Lung (tissue), 12 donors: Measurements from ENCODE around the gene PIAS1. TPM values are rescaled to one million over a fixed set of nuclear protein-coding genes. Genes with fewer than 3 reads are reported as not detected.
A peak's percentile ranks its signal among the peaks of the same experiment; 100 is the strongest.

ENCODE experiments used
- ATAC-seq: fragments of 200-7000 bp; cut with Tn5 transposase; one replicate; pipeline ENCODE4 v1.9.1; 2020; ENCODE audit warnings: moderate number of reproducible peaks; ENCODE audit not compliant: insufficient read depth, low FRiP score
- DNase-seq, 3 donors: peaks; one replicate each; pipeline ENCODE4 v3.0.0-alpha.2; 2013 to 2017
- H3K27ac ChIP-seq, 2 donors: one replicate each; pipeline ENCODE4 v1.5.1; 2013; ENCODE audit warnings: mild to moderate bottlenecking in 2 of 2, moderate library complexity in 2 of 2, control low read depth in 1 of 2, inconsistent platforms in 1 of 2, low read depth in 1 of 2, low read length in 1 of 2
- H3K27me3 ChIP-seq, 3 donors: one replicate each; pipeline ENCODE4 v1.5.1; 2013; ENCODE audit warnings: low read length in 2 of 3; ENCODE audit not compliant: control insufficient read depth in 3 of 3, insufficient read depth in 3 of 3
- H3K36me3 ChIP-seq, 4 donors: one replicate each; pipeline ENCODE4 v1.5.1; 2013; ENCODE audit warnings: low read length in 4 of 4, mild to moderate bottlenecking in 1 of 4, moderate library complexity in 1 of 4; ENCODE audit not compliant: control insufficient read depth in 4 of 4, insufficient read depth in 4 of 4
- H3K4me1 ChIP-seq, 5 donors: one replicate each; pipeline ENCODE4 v1.5.1; 2013; ENCODE audit warnings: low read length in 5 of 5, mild to moderate bottlenecking in 2 of 5, moderate library complexity in 1 of 5; ENCODE audit not compliant: control insufficient read depth in 5 of 5, insufficient read depth in 5 of 5
- H3K4me3 ChIP-seq: one replicate; pipeline ENCODE4 v1.5.1; 2013; ENCODE audit warnings: mild to moderate bottlenecking, control low read depth, moderate library complexity
- H3K9ac ChIP-seq, 2 donors: one replicate each; pipeline ENCODE4 v1.5.1; 2013; ENCODE audit warnings: low read length in 2 of 2, control low read depth in 1 of 2; ENCODE audit not compliant: insufficient read depth in 1 of 2
- H3K9me3 ChIP-seq, 4 donors: one replicate each; pipeline ENCODE4 v1.5.1; 2013; ENCODE audit warnings: low read length in 3 of 4, mild to moderate bottlenecking in 1 of 4, moderate library complexity in 1 of 4; ENCODE audit not compliant: control insufficient read depth in 4 of 4, insufficient read depth in 3 of 4
- WGBS, 2 donors: extraction: QIAGEN DNeasy Blood & Tissue Kit; methylation state at CpG; one replicate each; pipeline ENCODE4 v1.1.7; 2013; 5-methylcytosine and 5-hydroxymethylcytosine counted together
- polyA plus RNA-seq, 2 donors: library from polyadenylated mRNA; stranded (reverse); fragments of 200-250 nt; gene quantifications; one replicate each; pipeline ENCODE4 v1.2.1, GENCODE V29; 2013
- total RNA-seq, 2 donors: library from RNA; depleted of rRNA in 1 of 2; stranded (reverse); fragments of >200 nt in 1 of 2; gene quantifications; one replicate each; pipeline ENCODE4 v1.2.1, GENCODE V29; 2014 to 2021
- TF ChIP-seq, protein P1 (sequence below): IDR thresholded peaks from 2 replicates; pipeline ENCODE4 v1.5.1; 2012; ENCODE audit warnings: mild to moderate bottlenecking; ENCODE audit errors: control extremely low read depth, extremely low read depth
- donor health status: control.
- donor health status: control.
- donor health status: Bipolar disorder and iron deficiency.
- donor health status: healthy.
- donor health status: DM: yes; HTN: yes; CAD: no.

The PIAS1 gene
- total and polyA plus RNA-seq, 4 donors: 14.6 to 157 (median 30.4) TPM

DNA sequence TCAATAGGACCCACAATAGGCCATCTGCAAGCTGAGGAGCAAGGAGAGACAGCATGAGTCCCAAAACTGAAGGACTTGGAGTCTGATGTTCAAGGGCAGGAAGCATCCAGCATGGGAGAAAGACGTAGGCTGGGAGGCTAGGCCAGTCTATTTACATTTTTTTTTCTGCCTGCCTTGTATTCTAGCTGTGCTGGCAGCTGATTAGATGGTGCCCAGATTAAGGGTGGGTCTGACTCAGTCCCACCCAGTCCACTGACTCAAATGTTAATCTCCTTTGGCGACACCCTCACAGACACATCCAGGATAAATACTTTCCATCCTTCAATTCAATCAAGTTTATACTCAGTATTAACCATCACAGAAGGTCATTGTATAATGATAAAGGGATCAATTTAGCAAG, 15.9 kb upstream of the PIAS1 start:
- no peak for ATAC-seq
- Histone ChIP-seq H3K36me3 (no peaks in the 10 kb centered on the region), H3K27me3 (no peaks in the 10 kb centered on the region), H3K9me3 (peaks cover 0 to 4% (median 4%) of the 10 kb centered on the region in 4 donors), H3K4me3 (no peak overlapping the region), H3K4me1 (no peaks in the 10 kb centered on the region), H3K9ac (no peak overlapping the region), H3K27ac (no peak overlapping the region)
- WGBS, 2 donors: 68 to 84% methylated on average over 2 of the region's 2 CpGs
- DNase-seq: no peak
- TF ChIP-seq, protein P1, sequence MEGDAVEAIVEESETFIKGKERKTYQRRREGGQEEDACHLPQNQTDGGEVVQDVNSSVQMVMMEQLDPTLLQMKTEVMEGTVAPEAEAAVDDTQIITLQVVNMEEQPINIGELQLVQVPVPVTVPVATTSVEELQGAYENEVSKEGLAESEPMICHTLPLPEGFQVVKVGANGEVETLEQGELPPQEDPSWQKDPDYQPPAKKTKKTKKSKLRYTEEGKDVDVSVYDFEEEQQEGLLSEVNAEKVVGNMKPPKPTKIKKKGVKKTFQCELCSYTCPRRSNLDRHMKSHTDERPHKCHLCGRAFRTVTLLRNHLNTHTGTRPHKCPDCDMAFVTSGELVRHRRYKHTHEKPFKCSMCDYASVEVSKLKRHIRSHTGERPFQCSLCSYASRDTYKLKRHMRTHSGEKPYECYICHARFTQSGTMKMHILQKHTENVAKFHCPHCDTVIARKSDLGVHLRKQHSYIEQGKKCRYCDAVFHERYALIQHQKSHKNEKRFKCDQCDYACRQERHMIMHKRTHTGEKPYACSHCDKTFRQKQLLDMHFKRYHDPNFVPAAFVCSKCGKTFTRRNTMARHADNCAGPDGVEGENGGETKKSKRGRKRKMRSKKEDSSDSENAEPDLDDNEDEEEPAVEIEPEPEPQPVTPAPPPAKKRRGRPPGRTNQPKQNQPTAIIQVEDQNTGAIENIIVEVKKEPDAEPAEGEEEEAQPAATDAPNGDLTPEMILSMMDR: no peak

GRCh38 chr15:68040144-68040543, 14.0 kb upstream of the PIAS1 start:
- ATAC-seq (no peak), DNase-seq (no peak)
- peaks cover 0 to 4% (median 4%) of the 10 kb centered on the region in 4 donors for H3K9me3 ChIP-seq
- H3K4me1 ChIP-seq: no peaks in the 10 kb centered on the region
- H3K9ac ChIP-seq: no peak overlapping the region
- H3K36me3 ChIP-seq: no peaks in the 10 kb centered on the region
- H3K27ac ChIP-seq: no peak overlapping the region
- TF ChIP-seq, protein P1: no peak
- no peak overlapping the region for H3K4me3 ChIP-seq
- WGBS, 2 donors: 99 to 100% methylated on average over 1 of the region's 1 CpG
- no peaks in the 10 kb centered on the region for H3K27me3 ChIP-seq

DNA sequence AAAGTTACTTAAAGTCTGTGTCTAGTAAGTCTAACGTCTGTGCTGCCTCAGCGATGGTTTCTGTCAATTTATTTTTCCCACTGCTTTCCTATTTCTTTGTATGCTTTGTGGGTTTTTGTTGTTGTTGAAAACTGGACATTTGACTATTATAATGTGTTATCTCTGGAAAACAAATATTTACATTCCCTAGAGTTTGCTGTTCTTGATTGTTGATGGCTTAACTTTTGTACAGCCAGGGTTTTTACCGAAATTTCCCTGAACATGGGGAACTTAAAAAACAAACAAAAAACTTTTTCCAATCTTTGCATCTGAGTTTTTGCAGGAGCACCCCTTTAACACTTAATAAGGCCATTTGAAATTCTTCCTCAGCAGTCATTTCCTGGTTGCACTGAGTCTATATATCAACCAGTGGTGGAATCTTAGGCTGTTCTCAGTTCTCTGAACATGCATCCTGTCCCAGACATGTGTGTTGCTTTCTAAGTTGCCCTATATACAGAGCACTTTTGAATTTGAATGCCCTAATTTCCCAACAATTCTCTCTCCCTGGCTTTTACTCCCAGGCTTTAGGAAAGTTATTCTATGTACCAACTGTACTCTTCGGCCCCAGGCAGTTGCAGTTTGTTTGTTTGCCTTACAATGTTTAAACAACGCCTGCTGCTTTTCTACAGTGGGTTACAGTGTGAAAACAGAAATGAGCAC, 11.8 kb upstream of the PIAS1 start:
- no peaks in the 10 kb centered on the region for H3K27me3 ChIP-seq
- TF ChIP-seq, protein P1: no peak
- no peaks in the 10 kb centered on the region for H3K4me1 ChIP-seq
- H3K4me3 ChIP-seq: no peak overlapping the region
- H3K9me3 ChIP-seq: peaks cover 0 to 7% (median 4%) of the 10 kb centered on the region in 4 donors
- ATAC-seq (no peak), DNase-seq (peak in 2 of 3 donors; percentile 31 to 46)
- H3K9ac ChIP-seq: no peak overlapping the region
- no peaks in the 10 kb centered on the region for H3K36me3 ChIP-seq
- no peak overlapping the region for H3K27ac ChIP-seq
- 53 to 76% methylated on average over 5 of the region's 5 CpGs for WGBS, 2 donors

- H3K27ac ChIP-seq: no peak overlapping the region
- no peak for ATAC-seq
Observed at GRCh38 chr15:68042855-68043222, 11.3 kb upstream of the PIAS1 start.

More at GRCh38 chr15:68042855-68043222, 11.3 kb upstream of the PIAS1 start:
- Histone ChIP-seq H3K27me3 (no peaks in the 10 kb centered on the region), H3K9ac (no peak overlapping the region), H3K4me3 (no peak overlapping the region), H3K9me3 (peaks cover 0 to 7% (median 4%) of the 10 kb centered on the region in 4 donors), H3K4me1 (no peaks in the 10 kb centered on the region), H3K36me3 (no peaks in the 10 kb centered on the region)
- no peak for DNase-seq
- TF ChIP-seq, protein P1: no peak
- WGBS, 2 donors: 91 to 95% methylated on average over 3 of the region's 3 CpGs
